Keratinocyte (primary cell): ENCODE measurements around the gene ZNF512B. TPM values are rescaled to one million over a fixed set of nuclear protein-coding genes. Genes with fewer than 3 reads are reported as not detected.

Experiments used
- DNase-seq: peaks from one replicate; pipeline ENCODE4 v3.0.0-alpha.2; 2011; ENCODE audit warnings: low read depth, missing footprints, low spot score
- FAIRE-seq: peaks from 2 replicates; lab custom pipeline; 2011; peaks lifted over from hg19 to GRCh38; lab: Jason Lieb, UNC
- H2AFZ ChIP-seq: 2 replicates; pipeline ENCODE4 v1.6.0; 2012; ENCODE audit warnings: low read length, control low read depth, inconsistent platforms; ENCODE audit not compliant: control insufficient read depth
- H3K27ac ChIP-seq: 2 replicates; pipeline ENCODE4 v1.5.1; 2011; ENCODE audit warnings: low read length; ENCODE audit not compliant: control insufficient read depth, insufficient read depth
- H3K27me3 ChIP-seq: 3 replicates; pipeline ENCODE4 v1.6.0; 2011; ENCODE audit warnings: low read length; ENCODE audit not compliant: control insufficient read depth, insufficient read depth; ENCODE audit errors: extremely low read depth
- H3K36me3 ChIP-seq, 2 experiments: 2 replicates in 1 of 2; 3 replicates in 1 of 2; pipeline ENCODE4 v1.5.1; 2011; ENCODE audit warnings: low read length in 2 of 2, mild to moderate bottlenecking in 1 of 2; ENCODE audit not compliant: control insufficient read depth in 2 of 2, insufficient read depth in 2 of 2; ENCODE audit errors: extremely low read depth in 1 of 2
- H3K4me1 ChIP-seq: 3 replicates; pipeline ENCODE4 v1.5.1; 2011; ENCODE audit warnings: low read length; ENCODE audit not compliant: control insufficient read depth, insufficient read depth; ENCODE audit errors: extremely low read depth
- H3K4me2 ChIP-seq: 3 replicates; pipeline ENCODE4 v1.6.0; 2011; ENCODE audit warnings: low read depth, low read length; ENCODE audit not compliant: control insufficient read depth, insufficient read depth; ENCODE audit errors: extremely low read depth
- H3K4me3 ChIP-seq, 3 experiments: fragments of 200-600 bp in 1 of 3; sonication (generic) in 1 of 3; 2 replicates in 2 of 3; 3 replicates in 1 of 3; pipeline ENCODE4 v1.5.1; 2011 to 2016; ENCODE audit warnings: low read length in 3 of 3, mild to moderate bottlenecking in 3 of 3, control low read depth in 2 of 3, inconsistent platforms in 1 of 3, low read depth in 1 of 3, mixed read lengths in 1 of 3, mixed run types in 1 of 3, moderate library complexity in 1 of 3; ENCODE audit not compliant: control insufficient read depth in 2 of 3, insufficient read depth in 2 of 3; ENCODE audit errors: extremely low read depth in 1 of 3
- H3K79me2 ChIP-seq: 2 replicates; pipeline ENCODE4 v1.6.0; 2012; ENCODE audit warnings: low read length; ENCODE audit not compliant: control insufficient read depth, insufficient read depth
- H3K9ac ChIP-seq: 3 replicates; pipeline ENCODE4 v1.6.0; 2011; ENCODE audit warnings: low read length; ENCODE audit not compliant: control insufficient read depth, insufficient read depth; ENCODE audit errors: extremely low read depth
- H3K9me1 ChIP-seq: 3 replicates; pipeline ENCODE4 v1.6.0; 2011; ENCODE audit warnings: low read length; ENCODE audit not compliant: control insufficient read depth, insufficient read depth; ENCODE audit errors: extremely low read depth
- H3K9me3 ChIP-seq: 2 replicates; pipeline ENCODE4 v1.5.1; 2012; ENCODE audit warnings: low read depth, low read length; ENCODE audit not compliant: control insufficient read depth
- H4K20me1 ChIP-seq: 3 replicates; pipeline ENCODE4 v1.6.0; 2011; ENCODE audit warnings: low read length; ENCODE audit not compliant: control insufficient read depth, insufficient read depth; ENCODE audit errors: extremely low read depth
- EZH2 ChIP-seq: IDR thresholded peaks from one replicate; pipeline ENCODE4 v1.6.1; 2012; ENCODE audit warnings: inconsistent platforms, mild to moderate bottlenecking, low read length, moderate library complexity
- dilution Hi-C: fragments of 300-500 bp; cut with MboI; formaldehyde crosslinking; loops from one replicate; pipeline ENCODE4 v1.7.0; 2020; ENCODE audit warnings: low sequenced_read_pairs; ENCODE audit not compliant: extremely low pct_ligation_motif_present
- polyA plus RNA-seq, 5 experiments: library from polyadenylated mRNA; depleted of rRNA in 3 of 5; stranded (reverse) in 3 of 5; stranded (forward) in 1 of 5; unstranded in 1 of 5; fragments of >200 nt; gene quantifications; 1 replicate in 1 of 5; 2 replicates in 3 of 5; 3 replicates in 1 of 5; pipeline versions ENCODE4 v1.2.1 to v1.2.3, GENCODE V29; 2011 to 2012; ENCODE audit warnings: missing spikeins in 2 of 5, low read depth in 1 of 5, low replicate concordance in 1 of 5
- TF ChIP-seq, protein P1 (sequence below), 3 experiments: IDR thresholded peaks in 1 of 3; conservative IDR thresholded peaks in 1 of 3; optimal IDR thresholded peaks in 1 of 3; 2 replicates in 2 of 3; 3 replicates in 1 of 3; pipeline versions ENCODE3 to v1.5.1; 2011; ENCODE audit warnings: low read length in 3 of 3, mild to moderate bottlenecking in 3 of 3, moderate library complexity in 2 of 3, control low read depth in 1 of 3, inconsistent platforms in 1 of 3; ENCODE audit not compliant: insufficient read depth in 2 of 3; ENCODE audit errors: extremely low read depth in 1 of 3

The ZNF512B gene
- polyA plus RNA-seq, 1 donor (not counting 4 experiments of a cell fraction or from before 2014, with no cell fraction given): 2.4 TPM

DNA sequence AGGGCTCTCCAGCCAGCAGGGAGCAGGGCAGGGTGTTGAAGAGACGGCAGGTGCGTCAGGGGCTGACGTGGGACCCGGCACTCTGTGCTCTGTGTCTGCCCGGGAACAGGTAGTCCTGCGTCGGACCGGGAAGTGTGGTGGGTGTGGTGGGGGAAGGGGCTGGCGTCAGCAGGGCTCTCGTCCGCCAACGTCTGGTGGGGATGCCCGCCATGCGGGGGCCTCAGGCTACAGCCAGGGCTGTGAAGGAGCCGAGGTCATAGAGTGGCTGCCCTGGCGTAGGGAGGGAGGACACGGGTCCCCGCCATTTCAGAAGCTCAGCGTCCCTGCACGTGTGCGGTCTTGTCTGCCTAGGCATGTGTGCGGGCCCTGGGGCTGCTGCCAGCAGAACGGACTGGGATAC, 49.5 kb downstream of the ZNF512B start:
- Histone ChIP-seq H2AFZ (no peak overlapping the region), H3K36me3 (peaks cover 10 to 12% of the 10 kb centered on the region in 2 experiments), H3K9me1 (no peaks in the 10 kb centered on the region), H3K4me2 (no peak overlapping the region), H3K9ac (no peak overlapping the region), H3K27me3 (no peaks in the 10 kb centered on the region), H3K27ac (no peak overlapping the region), H3K4me1 (no peaks in the 10 kb centered on the region), H3K4me3 (no peak overlapping the region), H3K9me3 (no peaks in the 10 kb centered on the region), H3K79me2 (peaks cover 88% of the 10 kb centered on the region), H4K20me1 (peaks cover 3% of the 10 kb centered on the region)
- TF ChIP-seq EZH2: no peak
- TF ChIP-seq, protein P1, sequence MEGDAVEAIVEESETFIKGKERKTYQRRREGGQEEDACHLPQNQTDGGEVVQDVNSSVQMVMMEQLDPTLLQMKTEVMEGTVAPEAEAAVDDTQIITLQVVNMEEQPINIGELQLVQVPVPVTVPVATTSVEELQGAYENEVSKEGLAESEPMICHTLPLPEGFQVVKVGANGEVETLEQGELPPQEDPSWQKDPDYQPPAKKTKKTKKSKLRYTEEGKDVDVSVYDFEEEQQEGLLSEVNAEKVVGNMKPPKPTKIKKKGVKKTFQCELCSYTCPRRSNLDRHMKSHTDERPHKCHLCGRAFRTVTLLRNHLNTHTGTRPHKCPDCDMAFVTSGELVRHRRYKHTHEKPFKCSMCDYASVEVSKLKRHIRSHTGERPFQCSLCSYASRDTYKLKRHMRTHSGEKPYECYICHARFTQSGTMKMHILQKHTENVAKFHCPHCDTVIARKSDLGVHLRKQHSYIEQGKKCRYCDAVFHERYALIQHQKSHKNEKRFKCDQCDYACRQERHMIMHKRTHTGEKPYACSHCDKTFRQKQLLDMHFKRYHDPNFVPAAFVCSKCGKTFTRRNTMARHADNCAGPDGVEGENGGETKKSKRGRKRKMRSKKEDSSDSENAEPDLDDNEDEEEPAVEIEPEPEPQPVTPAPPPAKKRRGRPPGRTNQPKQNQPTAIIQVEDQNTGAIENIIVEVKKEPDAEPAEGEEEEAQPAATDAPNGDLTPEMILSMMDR (optimal IDR thresholded peaks at IDR 0.05 in 1 of 3, IDR thresholded peaks at IDR 0.05 in 1 of 3, conservative IDR thresholded peaks at IDR 0.05 in 1 of 3; ENCODE audit: extremely low read depth in 1 of 3, insufficient read depth in 2 of 3, low read length in 3 of 3): no peak
- no peak for DNase-seq
- dilution Hi-C loops: no loop called here
- no peak for FAIRE-seq

DNA sequence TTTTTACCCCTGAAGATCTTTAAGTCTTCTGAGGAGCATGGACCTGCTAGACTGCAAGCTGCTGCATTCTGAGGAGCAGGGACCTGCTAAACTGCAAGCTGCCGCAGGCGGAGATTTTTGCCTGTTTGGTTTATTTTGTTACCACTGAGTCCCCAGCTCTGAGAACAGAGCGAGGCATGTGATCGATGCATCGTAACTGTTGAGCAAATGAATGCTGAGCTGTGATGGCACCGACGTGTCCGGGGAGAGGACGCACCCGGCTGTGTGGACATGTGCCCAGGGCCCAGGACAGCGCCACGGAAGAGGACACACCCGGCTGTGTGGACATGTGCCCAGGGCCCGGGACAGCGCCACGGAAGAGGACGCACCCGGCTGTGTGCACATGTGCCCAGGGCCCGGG, 50.6 kb downstream of the ZNF512B start:
- Histone ChIP-seq H3K27me3 (no peaks in the 10 kb centered on the region), H4K20me1 (peaks cover 3% of the 10 kb centered on the region), H3K4me2 (no peak overlapping the region), H3K79me2 (peaks cover 88% of the 10 kb centered on the region), H3K4me1 (no peaks in the 10 kb centered on the region), H3K9me3 (no peaks in the 10 kb centered on the region), H2AFZ (no peak overlapping the region), H3K4me3 (no peak overlapping the region), H3K9me1 (no peaks in the 10 kb centered on the region), H3K27ac (no peak overlapping the region), H3K36me3 (peaks cover 12 to 14% of the 10 kb centered on the region in 2 experiments), H3K9ac (no peak overlapping the region)
- DNase-seq: no peak
- no peak for FAIRE-seq
- TF ChIP-seq, protein P1 (optimal IDR thresholded peaks at IDR 0.05 in 1 of 3, IDR thresholded peaks at IDR 0.05 in 1 of 3, conservative IDR thresholded peaks at IDR 0.05 in 1 of 3; ENCODE audit: extremely low read depth in 1 of 3, insufficient read depth in 2 of 3, low read length in 3 of 3): no peak
- no peak for TF ChIP-seq EZH2
- dilution Hi-C loops: no loop called here
